HepG2 (cell line): ENCODE results near the gene ASXL1. TPM values are rescaled to one million over a fixed set of nuclear protein-coding genes. Genes with fewer than 3 reads are reported as not detected.

ENCODE experiments used
- CSRNP2 ChIP-seq: sonication (generic); formaldehyde crosslinking; conservative IDR thresholded peaks from 2 replicates; pipeline ENCODE4 v1.8.0; 2022; ENCODE audit warnings: low read depth, missing genetic modification reagents
- ELF3 ChIP-seq: IDR thresholded peaks from 2 replicates; pipeline ENCODE4 v1.6.1; 2016; ENCODE audit warnings: missing genetic modification reagents, missing compliant biosample characterization
- IKZF5 ChIP-seq: IDR thresholded peaks from 2 replicates; pipeline ENCODE4 v1.6.1; 2018; ENCODE audit warnings: missing genetic modification reagents, mild to moderate bottlenecking, missing compliant biosample characterization
- IRX3 ChIP-seq: sonication (generic); formaldehyde crosslinking; IDR thresholded peaks from 2 replicates; pipeline ENCODE4 v1.8.1; 2023; ENCODE audit warnings: mild to moderate bottlenecking, low read depth, missing genetic modification reagents, borderline replicate concordance
- LBX2 ChIP-seq: sonication (generic); formaldehyde crosslinking; IDR thresholded peaks from 2 replicates; pipeline ENCODE4 v1.5.0; 2020; ENCODE audit warnings: missing genetic modification reagents, mild to moderate bottlenecking, borderline replicate concordance
- MED13 ChIP-seq: sonication (generic); formaldehyde crosslinking; IDR thresholded peaks from 2 replicates; pipeline ENCODE4 v1.5.0; 2020; ENCODE audit warnings: missing genetic modification reagents
- MLX ChIP-seq: IDR thresholded peaks from 2 replicates; pipeline ENCODE4 v1.6.1; 2016
- MTA3 ChIP-seq: sonication (generic); formaldehyde crosslinking; IDR thresholded peaks from 2 replicates; pipeline ENCODE4 v1.4.0; 2020; ENCODE audit warnings: missing genetic modification reagents
- SNRNP70 ChIP-seq: fragments of 200-400 bp; formaldehyde crosslinking; IDR thresholded peaks from 2 replicates; pipeline ENCODE4 v1.6.1; 2017; ENCODE audit warnings: mild to moderate bottlenecking, low read depth, low read length, moderate library complexity
- TRIM24 ChIP-seq: sonication (generic); formaldehyde crosslinking; IDR thresholded peaks from 2 replicates; pipeline ENCODE4 v1.8.0; 2022; ENCODE audit warnings: mild to moderate bottlenecking, missing genetic modification reagents
- U2AF1 ChIP-seq: fragments of 200-400 bp; formaldehyde crosslinking; optimal IDR thresholded peaks from 2 replicates; pipeline ENCODE3; 2017; ENCODE audit warnings: mild to moderate bottlenecking, low read depth, low read length
- YY1 ChIP-seq: IDR thresholded peaks from 2 replicates; pipeline ENCODE4 v1.6.1; 2011; ENCODE audit warnings: low read length, low read depth, moderate library complexity, mild to moderate bottlenecking; ENCODE audit not compliant: insufficient read depth, insufficient replicate concordance
- ZHX1 ChIP-seq: sonication (generic); formaldehyde crosslinking; IDR thresholded peaks from 2 replicates; pipeline ENCODE4 v1.8.1; 2022; ENCODE audit warnings: low read depth, mild to moderate bottlenecking, missing genetic modification reagents
- ZNF24 ChIP-seq: fragments of 450-650 bp; IDR thresholded peaks from 2 replicates; pipeline ENCODE4 v1.6.1; 2017; ENCODE audit warnings: antibody characterized with exemption, mild to moderate bottlenecking
- ZNF609 ChIP-seq: sonication (generic); formaldehyde crosslinking; IDR thresholded peaks from 2 replicates; pipeline ENCODE4 v1.4.0; 2020; ENCODE audit warnings: mild to moderate bottlenecking, missing genetic modification reagents, borderline replicate concordance
- ZNF772 ChIP-seq: sonication (generic); formaldehyde crosslinking; IDR thresholded peaks from 2 replicates; pipeline ENCODE4 v1.5.0; 2020; ENCODE audit warnings: mild to moderate bottlenecking, missing genetic modification reagents
- ZNF780A ChIP-seq: sonication (generic); formaldehyde crosslinking; IDR thresholded peaks from 2 replicates; pipeline ENCODE4 v1.8.0; 2022; ENCODE audit warnings: mild to moderate bottlenecking, missing genetic modification reagents, moderate library complexity
- polyA plus RNA-seq, 8 experiments: library from polyadenylated mRNA; depleted of rRNA in 3 of 8; stranded (reverse) in 7 of 8; unstranded in 1 of 8; fragments of >200 nt; fragmentation: Illumina TruSeq in 4 of 8; extraction: Trizol in 4 of 8; gene quantifications; 2 replicates each; pipeline versions ENCODE4 v1.2.1 to v1.2.3, GENCODE V29; 2011 to 2016; ENCODE audit warnings: low read depth in 4 of 8, missing spikeins in 1 of 8, mixed read lengths in 1 of 8; ENCODE audit not compliant: insufficient read depth in 1 of 8
- total RNA-seq, 5 experiments: library from RNA; depleted of rRNA; stranded (reverse); fragments of >200 nt; fragmentation: Illumina TruSeq; extraction: Trizol; gene quantifications; 2 replicates each; pipeline ENCODE4 v1.2.3, GENCODE V29; 2016; ENCODE audit warnings: low read depth in 1 of 5

ASXL1 gene
- total and polyA plus RNA-seq, 2 of the 13 experiments (the other 11 are each of a cell fraction or from before 2014, with no cell fraction given): 62.1 to 74.8 TPM

GRCh38 chr20:32358883-32359632, 927 bp downstream of the ASXL1 start (continued):
- TF ChIP-seq IKZF5 (CRISPR knock-in tag) (peak; percentile 67), IRX3 (CRISPR knock-in tag) (no peak), ZNF24 (0 out of 2 replicates have a peak, but pooled peaks have one; percentile 9), YY1 (peak; percentile 44), TRIM24 (CRISPR knock-in tag) (no peak), U2AF1 (peak; percentile 78), ZNF780A (peak; percentile 87; the same call in 1 of the 2 replicates), MTA3 (CRISPR knock-in tag) (no peak), LBX2 (CRISPR knock-in tag) (peak; percentile 49; the same call in 1 of the 2 replicates), MED13 (peak; percentile 80; the same call in 1 of the 2 replicates), ZHX1 (CRISPR knock-in tag) (peak; percentile 21; the same call in 1 of the 2 replicates), CSRNP2 (CRISPR knock-in tag) (no peak), ELF3 (CRISPR knock-in tag) (peak; percentile 85), MLX (0 out of 2 replicates have a peak, but pooled peaks have one; percentile 18), ZNF609 (CRISPR knock-in tag) (peak; percentile 24; the same call in 1 of the 2 replicates), SNRNP70 (no peak), ZNF772 (CRISPR knock-in tag) (peak; percentile 83)
